ENCODE results near the gene MRTFB. TPM values are rescaled to one million over a fixed set of nuclear protein-coding genes. Genes with fewer than 3 reads are reported as not detected.

MRTFB gene
- total RNA-seq, 4 donors from 2014 or later, result 17.1 to 77.8 (median 21.9) TPM

GRCh38 chr16:14135704-14136103, 64.6 kb downstream of the MRTFB start:
- TF ChIP-seq CTCF (IDR thresholded peaks at IDR 0.05) (no peak), POLR2A (IDR thresholded peaks at IDR 0.05) (no peak)
- no peak overlapping the region for H3K27ac ChIP-seq
- no peak overlapping the region for H3K4me3 ChIP-seq
- peaks cover 0 to 16% (median 0%) of the 10 kb centered on the region in 3 donors for H3K36me3 ChIP-seq
- peaks cover 0 to 5% (median 0%) of the 10 kb centered on the region in 3 donors for H3K9me3 ChIP-seq
- H3K27me3 ChIP-seq, result no peaks in the 10 kb centered on the region
- peaks cover 0 to 22% (median 0%) of the 10 kb centered on the region in 3 donors for H3K4me1 ChIP-seq
- intact Hi-C loops (cut with DNase I), result no loop called here
- 98 to 100% methylated on average over 5 of the region's 5 CpGs for WGBS, 2 donors
- no peak for DNase-seq

GRCh38 chr16:14139872-14140271, 68.8 kb downstream of the MRTFB start:
- Histone ChIP-seq H3K27me3 (no peaks in the 10 kb centered on the region), H3K4me1 (peaks cover 0 to 7% (median 0%) of the 10 kb centered on the region in 3 donors), H3K9me3 (peaks cover 0 to 5% (median 0%) of the 10 kb centered on the region in 3 donors), H3K27ac (no peak overlapping the region), H3K4me3 (no peak overlapping the region), H3K36me3 (peaks cover 0 to 35% (median 0%) of the 10 kb centered on the region in 3 donors)
- WGBS, 2 donors, result 90 to 92% methylated on average over 1 of the region's 1 CpG
- TF ChIP-seq CTCF (IDR thresholded peaks at IDR 0.05) (no peak), POLR2A (IDR thresholded peaks at IDR 0.05) (no peak)
- no peak for DNase-seq
- intact Hi-C loops (cut with DNase I), result no loop called here

- no peak for DNase-seq
- Histone ChIP-seq H3K36me3 (peaks cover 0 to 35% (median 0%) of the 10 kb centered on the region in 3 donors), H3K27ac (no peak overlapping the region), H3K4me3 (no peak overlapping the region), H3K9me3 (peaks cover 0 to 5% (median 0%) of the 10 kb centered on the region in 3 donors), H3K27me3 (no peaks in the 10 kb centered on the region), H3K4me1 (peaks cover 0 to 5% (median 0%) of the 10 kb centered on the region in 3 donors)
- TF ChIP-seq CTCF (IDR thresholded peaks at IDR 0.05), result no peak
- TF ChIP-seq POLR2A (IDR thresholded peaks at IDR 0.05), result no peak
- intact Hi-C loops (cut with DNase I), result no loop called here
- 91 to 92% methylated on average over 5 of the region's 5 CpGs for WGBS, 2 donors
Measured at GRCh38 chr16:14140923-14141322, 69.8 kb downstream of the MRTFB start.

DNA sequence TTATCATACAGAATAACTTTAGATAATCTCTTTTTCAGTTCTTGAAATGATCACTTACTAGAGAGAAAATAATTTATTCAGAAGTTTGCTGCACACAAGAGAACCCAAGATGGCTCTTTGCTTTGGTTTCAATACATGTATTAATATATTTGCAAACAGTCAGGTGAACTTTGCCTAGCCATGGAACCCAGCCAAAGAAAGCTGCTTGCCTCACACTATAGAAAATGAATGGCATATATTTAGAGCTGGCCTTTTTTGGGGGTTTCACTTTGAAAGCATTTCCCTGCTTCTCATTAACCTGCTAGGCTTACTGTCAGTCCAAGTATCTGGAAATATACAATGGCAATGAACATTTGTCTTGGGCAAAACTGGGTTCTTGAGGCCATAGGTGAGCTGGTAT, 75.3 kb downstream of the MRTFB start:
- peaks cover 0 to 25% (median 0%) of the 10 kb centered on the region in 3 donors for H3K4me1 ChIP-seq
- intact Hi-C loops (cut with DNase I), result no loop called here
- TF ChIP-seq CTCF (IDR thresholded peaks at IDR 0.05) (no peak), POLR2A (IDR thresholded peaks at IDR 0.05) (no peak)
- H3K9me3 ChIP-seq, result no peaks in the 10 kb centered on the region
- peak overlapping the region in 1 of 4 donors; percentile 7 for H3K27ac ChIP-seq
- no peak overlapping the region for H3K4me3 ChIP-seq
- H3K27me3 ChIP-seq, result no peaks in the 10 kb centered on the region
- H3K36me3 ChIP-seq, result peaks cover 0 to 14% (median 0%) of the 10 kb centered on the region in 3 donors
- no peak for DNase-seq

DNA sequence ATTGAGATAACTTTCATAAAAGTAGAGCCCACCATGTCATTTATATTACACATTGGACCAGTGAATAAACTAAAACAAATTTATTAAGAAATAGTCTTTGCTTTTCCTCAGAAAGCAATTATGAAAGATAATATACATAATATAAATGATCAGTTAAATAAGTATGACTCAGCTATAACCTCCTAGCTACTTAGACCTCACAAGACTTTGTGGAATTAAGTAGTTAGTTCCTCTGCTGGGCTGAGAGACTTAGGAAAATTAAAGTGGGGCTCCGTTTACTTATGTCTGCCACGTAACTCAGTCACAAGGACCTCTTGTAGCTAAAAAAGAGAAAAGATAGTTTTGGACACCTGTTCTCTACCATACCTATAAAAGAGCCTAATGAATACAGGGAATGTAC, 76.9 kb downstream of the MRTFB start:
- no peak for DNase-seq
- Histone ChIP-seq H3K27ac (peak overlapping the region in 1 of 4 donors; percentile 25), H3K4me3 (no peak overlapping the region), H3K4me1 (peaks cover 0 to 25% (median 0%) of the 10 kb centered on the region in 3 donors), H3K27me3 (no peaks in the 10 kb centered on the region), H3K9me3 (no peaks in the 10 kb centered on the region), H3K36me3 (no peaks in the 10 kb centered on the region)
- 91 to 94% methylated on average over 2 of the region's 2 CpGs for WGBS, 2 donors
- TF ChIP-seq POLR2A (IDR thresholded peaks at IDR 0.05) (no peak), CTCF (IDR thresholded peaks at IDR 0.05) (no peak)
- intact Hi-C loops (cut with DNase I), result no loop called here
